ENCODE results near the gene PNPLA7.
A peak's percentile ranks its signal among the peaks of the same experiment; 100 is the strongest.
"Not testable (repeated sequence)": the region's sequence is repeated elsewhere in the genome, so short reads cannot be mapped to it uniquely, and the experiment has no call there.

Gene PNPLA7

GRCh38 chr9:137479892-137480685 is 70.1 kb downstream of the PNPLA7 start:
- no peak for DNase-seq (ENCODE audit: low spot score)

DNA sequence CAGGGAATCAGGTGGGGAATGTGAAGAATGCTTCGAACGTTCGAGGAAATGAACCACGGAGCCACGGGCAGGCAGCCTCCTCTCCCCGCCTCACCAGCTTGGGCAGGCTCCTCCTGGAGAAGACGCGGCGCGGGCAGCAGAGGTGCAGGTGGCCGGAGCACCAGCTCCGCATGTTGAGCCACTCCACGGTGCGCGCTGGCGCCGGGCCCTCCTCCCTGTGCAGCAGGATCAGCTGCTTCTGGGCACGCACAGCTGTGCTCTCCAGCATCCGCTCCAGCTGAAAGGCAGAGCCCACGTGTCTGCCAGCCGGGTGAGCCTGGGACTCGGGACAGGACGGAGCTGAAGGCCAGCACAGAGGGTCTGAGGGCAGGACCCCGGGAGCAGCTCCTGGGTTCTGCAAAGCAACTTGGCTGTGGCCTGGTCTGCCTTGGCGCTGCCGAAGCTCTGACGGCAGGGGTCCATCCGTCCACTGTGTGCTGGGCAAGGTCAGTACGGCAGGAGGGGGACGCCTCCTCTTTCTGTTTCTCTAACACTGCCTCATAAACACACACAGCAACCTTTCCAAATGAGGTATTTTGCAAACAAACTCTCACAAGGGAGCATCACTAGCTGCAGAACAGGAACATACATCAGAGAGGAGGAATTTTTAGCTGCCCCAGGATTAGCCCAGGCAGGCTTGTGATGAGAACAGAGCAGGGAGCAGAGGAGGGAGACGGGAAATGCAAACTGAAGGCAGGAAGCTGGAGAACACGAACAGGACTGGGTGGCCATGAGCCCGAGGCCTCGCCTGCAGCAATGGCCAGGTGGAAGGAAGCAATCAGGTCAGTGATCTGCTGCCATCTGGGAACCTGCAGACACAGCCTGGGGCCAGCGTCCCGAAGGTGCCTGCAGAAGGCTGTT is 71.0 kb downstream of the PNPLA7 start:
- no peak for DNase-seq (ENCODE audit: low spot score)

GRCh38 chr9:137478613-137478961 is 71.6 kb downstream of the PNPLA7 start:
- no peak for DNase-seq (ENCODE audit: low spot score)

DNA sequence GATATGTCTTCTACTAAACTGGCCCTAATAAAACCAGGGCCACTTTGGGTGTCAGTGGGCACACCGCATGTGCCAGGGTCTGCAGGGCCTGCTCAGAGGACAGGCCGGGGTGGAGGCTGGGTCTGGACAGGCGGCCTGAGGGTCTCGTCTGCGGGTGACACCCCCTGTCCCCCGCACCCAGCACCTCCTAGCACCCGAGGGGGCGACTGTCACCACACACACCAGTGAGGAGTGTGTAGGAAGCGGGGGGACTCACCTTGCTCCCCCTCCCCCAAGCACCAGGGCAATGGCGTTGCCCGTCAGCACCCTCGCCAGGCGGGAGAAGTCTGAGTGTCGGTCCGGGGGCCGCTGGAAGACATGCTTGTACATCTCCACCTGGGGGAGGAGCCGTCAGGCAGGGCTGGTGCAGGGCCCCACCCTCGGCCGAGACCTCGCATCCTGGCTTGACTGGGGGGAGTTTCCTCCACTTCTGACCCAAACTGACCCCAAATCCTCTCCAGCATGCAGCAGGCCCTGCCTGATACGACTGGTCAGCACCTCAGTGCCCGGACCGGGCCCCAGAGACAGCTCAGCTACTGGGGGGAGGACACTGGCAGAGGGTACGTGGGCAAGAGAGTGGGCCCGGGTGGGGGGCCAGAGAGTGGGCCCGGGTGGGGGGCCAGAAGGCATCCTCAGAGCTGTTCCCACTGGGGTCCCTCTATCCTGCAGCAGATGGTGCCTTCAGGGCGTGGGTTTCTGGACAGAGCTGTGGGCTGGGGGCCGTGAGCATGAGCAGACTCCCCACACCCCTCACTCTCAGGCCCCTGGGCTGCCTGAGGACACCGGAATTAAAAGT is 72.2 kb downstream of the PNPLA7 start:
- DNase-seq (ENCODE audit: low spot score): no peak

GRCh38 chr9:137476856-137477255 is 73.3 kb downstream of the PNPLA7 start:
- no peak for DNase-seq (ENCODE audit: low spot score)

DNA sequence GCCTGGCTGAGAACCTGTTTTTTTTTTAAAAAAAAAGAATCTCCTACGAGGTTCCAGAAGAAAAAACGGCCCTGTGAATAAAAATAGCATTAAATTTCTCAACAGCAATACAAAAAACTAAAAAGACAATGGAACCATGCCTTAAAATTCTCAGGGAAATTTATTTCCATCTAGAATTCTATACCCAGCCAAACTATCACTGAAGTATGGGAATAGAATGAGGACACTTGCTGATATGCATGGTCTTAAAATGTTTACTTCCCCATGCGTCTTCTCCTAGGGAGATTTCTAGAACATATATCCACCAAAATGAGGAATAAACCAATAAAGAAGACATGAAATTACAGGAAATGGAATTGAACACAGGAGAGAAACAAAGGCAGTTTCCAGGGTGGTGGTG is 74.5 kb downstream of the PNPLA7 start:
- DNase-seq (ENCODE audit: low spot score): no peak

DNA sequence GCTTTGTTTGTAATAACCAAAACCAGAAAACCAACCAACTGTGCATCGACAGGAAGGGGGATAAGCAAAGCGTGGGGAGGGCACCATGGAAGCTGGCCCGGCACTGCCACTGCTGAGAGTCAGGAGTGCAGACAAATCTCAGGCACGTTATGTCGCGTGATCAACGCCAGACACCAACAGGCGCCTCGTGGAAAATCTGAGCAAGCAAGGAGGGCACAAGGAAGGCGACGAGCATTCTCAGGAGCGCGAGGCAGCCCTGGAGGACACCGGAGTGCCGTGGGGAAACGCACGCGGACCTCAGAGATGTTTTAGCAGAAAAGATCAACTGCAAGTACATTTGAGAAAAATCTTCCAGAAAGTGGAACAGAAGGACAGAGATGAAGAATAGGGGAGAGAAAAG is 75.9 kb downstream of the PNPLA7 start:
- DNase-seq (ENCODE audit: low spot score): no peak

DNA sequence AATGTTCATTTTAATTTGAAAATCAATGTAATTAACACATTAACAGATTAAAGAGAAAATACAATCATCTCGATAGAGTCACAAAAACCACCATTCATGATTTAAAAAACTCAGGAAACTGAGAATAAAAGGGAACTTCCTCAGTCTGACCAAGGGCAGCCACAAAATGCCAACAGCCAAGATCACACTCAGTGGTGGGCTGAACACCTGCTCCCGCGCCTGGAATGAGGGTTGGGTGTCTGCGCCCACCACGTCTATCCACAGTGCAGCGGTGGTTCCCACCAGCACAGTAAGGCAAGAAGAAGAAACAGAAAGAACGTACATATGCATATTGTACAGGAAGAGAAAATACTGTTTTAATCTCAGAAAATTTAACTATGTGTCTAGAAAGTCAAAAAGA is 79.4 kb downstream of the PNPLA7 start:
- no peak for DNase-seq (ENCODE audit: low spot score)

DNA sequence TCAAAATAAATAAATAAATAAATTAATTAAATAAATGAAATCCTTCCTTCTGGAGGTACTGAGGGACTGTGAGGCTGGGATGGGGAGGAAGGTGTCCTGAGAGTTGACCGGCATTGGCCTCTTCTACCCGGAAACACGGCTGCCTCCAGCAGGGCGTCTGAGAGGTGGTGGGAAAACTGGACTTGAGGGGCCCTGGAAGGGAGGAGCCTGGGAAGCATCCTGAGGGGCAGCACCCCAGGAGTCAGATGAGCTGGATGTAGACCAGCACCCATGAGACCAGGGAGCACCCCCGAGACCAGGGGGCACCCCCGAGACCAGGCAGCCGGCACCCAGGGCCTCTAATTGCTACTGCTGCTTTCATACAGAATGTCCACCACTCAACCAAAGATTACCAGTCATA is 82.3 kb downstream of the PNPLA7 start:
- DNase-seq (ENCODE audit: low spot score): no peak

- peak; percentile 11 for DNase-seq (ENCODE audit: low spot score)
Measured at GRCh38 chr9:137467161-137467581, 83.0 kb downstream of the PNPLA7 start.

DNA sequence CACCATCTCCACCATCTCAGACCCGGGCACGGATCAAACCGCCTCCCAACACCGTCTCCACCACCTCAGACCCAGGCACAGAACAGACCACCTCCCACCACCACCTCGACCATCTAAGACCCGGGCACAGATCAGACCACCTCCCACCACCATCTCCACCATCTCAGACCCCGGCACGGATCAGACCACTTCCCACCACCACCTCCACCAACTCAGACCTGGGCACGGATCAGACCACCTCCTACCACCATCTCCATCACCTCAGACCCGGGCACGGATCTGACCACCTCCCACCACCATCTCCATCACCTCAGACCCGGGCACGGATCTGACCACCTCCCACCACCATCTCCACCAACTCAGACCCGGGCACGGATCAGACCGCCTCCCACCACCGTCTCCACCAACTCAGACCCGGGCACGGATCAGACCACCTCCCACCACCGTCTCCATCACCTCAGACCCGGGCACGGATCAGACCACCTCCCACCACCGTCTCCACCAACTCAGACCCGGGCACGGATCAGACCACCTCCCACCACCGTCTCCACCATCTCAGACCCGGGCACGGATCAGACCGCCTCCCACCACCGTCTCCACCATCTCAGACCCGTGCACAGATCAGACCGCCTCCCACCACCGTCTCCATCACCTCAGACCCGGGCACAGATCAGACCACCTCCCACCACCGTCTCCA is 83.7 kb downstream of the PNPLA7 start:
- DNase-seq (ENCODE audit: low spot score): not testable (repeated sequence)

GRCh38 chr9:137465720-137466388 is 84.3 kb downstream of the PNPLA7 start:
- DNase-seq (ENCODE audit: low spot score): peak; percentile 14

DNA sequence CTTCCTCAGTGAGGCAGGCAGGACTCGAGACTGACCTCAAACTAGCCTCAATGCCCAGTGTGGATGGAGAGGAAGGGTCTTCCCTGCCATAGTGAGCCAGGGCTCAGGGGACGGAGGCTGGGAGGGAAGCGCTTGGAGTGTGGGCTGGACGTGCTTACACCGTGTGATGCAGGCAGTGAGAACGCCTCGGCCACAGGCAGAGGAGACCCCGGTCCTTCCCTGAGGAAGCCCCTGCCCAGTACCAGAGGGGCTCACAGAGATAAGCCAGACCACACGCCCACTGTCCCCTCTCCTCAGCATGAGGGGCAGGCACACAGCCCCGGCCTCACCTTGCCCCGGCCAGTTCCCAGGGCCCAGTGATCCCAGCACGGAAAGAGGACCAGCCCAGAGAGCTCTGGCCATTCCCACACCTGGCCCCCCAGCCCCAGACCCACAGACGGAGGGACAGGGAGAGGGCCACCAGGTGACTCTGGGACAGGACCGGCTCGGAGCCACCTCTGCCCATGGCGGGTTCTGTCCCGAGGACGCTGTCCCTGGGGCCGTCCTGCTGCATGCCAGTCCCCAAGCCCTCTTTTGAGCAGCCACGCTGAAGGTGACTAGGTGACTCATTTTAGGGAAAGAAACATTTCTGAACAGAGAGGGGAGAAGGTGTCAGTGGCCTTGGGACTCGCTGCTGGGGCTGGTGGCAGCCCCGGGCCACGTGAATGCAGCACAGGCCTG is 85.0 kb downstream of the PNPLA7 start:
- DNase-seq (ENCODE audit: low spot score): peak; percentile 16

DNA sequence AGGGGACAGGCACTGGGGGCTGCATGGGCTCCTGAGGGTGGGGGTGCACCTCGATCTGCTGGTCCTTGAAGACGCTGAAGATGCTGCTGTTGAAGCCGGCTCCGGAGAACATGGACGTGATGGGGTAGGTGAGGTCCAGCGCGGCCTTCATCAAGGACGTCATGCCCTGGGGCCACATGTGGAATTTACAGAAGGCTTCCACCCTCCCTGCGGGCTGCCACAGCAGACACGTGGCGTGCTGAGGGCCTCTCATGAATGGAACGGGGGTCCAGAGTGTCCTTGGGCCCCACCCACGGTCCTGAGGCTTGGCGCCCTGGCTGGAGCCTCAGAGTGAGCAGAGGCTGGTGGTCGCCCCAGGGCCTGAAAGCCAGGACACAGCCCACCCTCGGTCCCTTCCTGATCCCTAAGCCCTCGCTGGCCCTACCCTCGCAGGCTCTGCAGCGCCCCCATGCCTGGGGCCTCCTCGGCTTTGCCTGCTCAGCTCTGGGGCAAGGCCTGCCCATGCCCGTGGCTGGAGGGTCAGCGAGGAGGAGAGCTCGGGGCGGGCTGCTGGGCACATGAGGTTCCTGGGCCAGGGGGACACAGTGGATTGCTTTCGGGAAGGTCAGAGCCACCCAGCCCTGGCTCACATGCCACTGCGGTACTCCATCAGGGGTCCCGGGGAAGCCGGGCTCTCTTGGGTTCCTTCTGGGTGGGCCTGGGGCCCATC is 85.8 kb downstream of the PNPLA7 start:
- no peak for DNase-seq (ENCODE audit: low spot score)

DNA sequence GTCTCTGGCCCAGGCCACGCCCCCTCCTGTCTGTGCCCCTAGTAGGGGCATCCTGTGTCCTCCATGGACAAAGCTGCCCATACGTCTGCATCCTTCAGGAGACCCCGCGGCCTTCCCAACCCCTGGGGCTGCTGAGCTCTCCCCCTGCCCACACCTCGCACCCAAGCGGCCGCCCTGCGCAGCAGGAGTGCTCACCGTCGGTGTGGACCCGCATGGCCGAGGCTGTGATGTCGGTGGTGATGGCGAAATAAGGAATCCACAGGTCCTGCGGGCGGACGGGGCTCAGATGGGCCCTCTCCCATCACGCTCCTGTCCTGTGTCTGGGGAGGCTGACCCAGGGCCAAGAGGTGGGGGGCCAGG is 86.3 kb downstream of the PNPLA7 start:
- no peak for DNase-seq (ENCODE audit: low spot score)

- no peak for DNase-seq (ENCODE audit: low spot score)
Measured at GRCh38 chr9:137462986-137463930, 86.9 kb downstream of the PNPLA7 start.

DNA sequence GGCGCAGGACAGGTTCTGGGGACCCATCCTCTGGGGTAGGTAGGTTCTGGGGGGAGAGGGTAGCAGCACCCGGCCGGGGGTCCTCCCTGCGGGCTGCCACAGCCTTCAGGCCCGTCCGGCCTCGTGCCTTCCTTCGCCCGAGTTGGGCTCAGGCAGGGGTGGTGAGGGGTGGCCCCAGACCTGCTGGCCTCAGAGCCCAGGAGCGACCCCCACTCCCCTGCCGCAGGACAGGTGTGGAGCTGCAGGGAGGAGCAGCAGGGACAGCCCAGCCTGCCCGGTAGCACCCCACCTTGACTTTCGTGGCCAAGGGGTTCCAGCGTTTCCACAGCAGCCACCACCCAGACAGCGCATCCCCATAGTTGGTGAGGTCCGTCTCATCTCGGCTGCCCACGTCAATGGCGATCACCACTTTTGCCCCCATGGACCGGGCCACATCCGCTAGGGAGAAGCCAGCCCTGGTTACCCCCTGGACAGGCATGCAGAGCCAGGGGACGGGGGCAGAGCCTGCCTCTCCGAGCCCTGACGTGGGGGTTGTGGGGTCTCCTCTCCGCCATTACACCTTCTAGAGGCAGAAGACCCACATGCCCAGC is 87.7 kb downstream of the PNPLA7 start:
- no peak for DNase-seq (ENCODE audit: low spot score)

- no peak for DNase-seq (ENCODE audit: low spot score)
Measured at GRCh38 chr9:137461663-137462395, 88.4 kb downstream of the PNPLA7 start.

Measured in D341Med (cell line).